Activated effector memory CD4-positive, alpha-beta T cell treated with anti-CD3 and anti-CD28 coated beads, Interleukin-2, amount 50 U/mL, for 16 hours (primary cell): ENCODE data around the gene SLC38A1.
"Not testable (repeated sequence)": the region's sequence is repeated elsewhere in the genome, so short reads cannot be mapped to it uniquely, and the experiment has no call there.

Source experiments
- DNase-seq: peaks from one replicate; pipeline ENCODE4 v3.0.0-alpha.2; 2020

SLC38A1 gene

GRCh38 chr12:46268583-46269428 is at the start of gene SLC38A1:
Gene SLC38A1 (minus strand): TSS chr12:46269043. CDS start chr12:46239800, 29,243 bp downstream.
- DNase-seq = peak; percentile 95

- DNase-seq = no peak
Observed at GRCh38 chr12:46318037-46318436, 49.2 kb upstream of the SLC38A1 start.

- DNase-seq = no peak
Observed at GRCh38 chr12:46304070-46304469, 35.2 kb upstream of the SLC38A1 start.

- peak; percentile 78 for DNase-seq
Observed at GRCh38 chr12:46303039-46303666, 34.3 kb upstream of the SLC38A1 start.

- no peak for DNase-seq
Observed at GRCh38 chr12:46300910-46301309, 32.1 kb upstream of the SLC38A1 start.

GRCh38 chr12:46299851-46300250 is 31.0 kb upstream of the SLC38A1 start:
- DNase-seq = no peak

GRCh38 chr12:46298261-46298660 is 29.4 kb upstream of the SLC38A1 start:
- no peak for DNase-seq

GRCh38 chr12:46296822-46297221 is 28.0 kb upstream of the SLC38A1 start:
- DNase-seq = no peak

DNA sequence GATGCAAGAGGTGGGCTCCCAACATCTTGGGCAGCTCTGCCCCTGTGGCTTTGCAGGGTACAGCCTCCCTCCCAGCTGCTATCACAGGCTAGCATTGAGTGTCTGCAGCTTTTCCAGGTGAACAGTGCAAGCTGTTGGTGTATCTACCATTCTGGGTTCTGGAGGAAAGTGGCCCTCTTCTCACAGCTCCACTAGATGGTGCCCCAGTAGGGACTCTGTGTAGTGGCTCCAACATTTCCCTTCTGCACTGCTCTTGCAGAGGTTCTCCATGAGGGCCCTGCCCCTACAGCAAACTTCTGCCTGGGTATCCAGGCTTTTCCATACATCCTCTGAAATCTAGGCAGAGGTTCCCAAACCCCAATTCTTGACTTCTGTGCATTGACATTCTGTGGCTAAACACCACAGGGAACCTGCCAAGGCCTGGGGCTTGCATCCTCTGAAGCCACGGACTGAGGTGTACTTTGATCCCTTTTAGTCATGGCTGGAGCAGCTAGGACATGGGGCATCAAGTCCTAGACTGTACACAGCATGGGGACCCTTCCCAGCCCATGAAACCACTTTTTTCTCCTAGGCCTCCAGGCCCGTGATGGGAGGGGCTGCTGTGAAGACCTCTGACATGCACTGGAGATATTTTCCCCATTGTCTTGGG is 24.0 kb upstream of the SLC38A1 start:
- no peak for DNase-seq

DNA sequence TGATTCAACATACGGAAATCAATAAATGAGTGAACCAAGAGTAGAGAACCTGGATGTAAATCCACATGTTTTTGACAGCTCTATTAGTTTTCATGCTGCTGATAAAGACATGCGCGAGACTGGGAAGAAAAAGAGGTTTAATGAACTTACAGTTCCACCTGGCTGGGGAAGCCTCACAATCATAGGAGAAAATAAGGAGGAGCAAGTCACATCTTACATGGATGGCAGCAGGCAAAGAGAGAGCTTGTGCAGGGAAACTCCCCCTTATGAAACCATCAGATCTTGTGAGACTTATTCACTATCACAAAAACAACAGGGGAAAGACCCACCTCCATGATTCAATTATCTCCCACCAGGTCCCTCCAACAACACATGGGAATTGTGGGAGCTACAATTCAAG is 23.1 kb upstream of the SLC38A1 start:
- not testable (repeated sequence) for DNase-seq

DNA sequence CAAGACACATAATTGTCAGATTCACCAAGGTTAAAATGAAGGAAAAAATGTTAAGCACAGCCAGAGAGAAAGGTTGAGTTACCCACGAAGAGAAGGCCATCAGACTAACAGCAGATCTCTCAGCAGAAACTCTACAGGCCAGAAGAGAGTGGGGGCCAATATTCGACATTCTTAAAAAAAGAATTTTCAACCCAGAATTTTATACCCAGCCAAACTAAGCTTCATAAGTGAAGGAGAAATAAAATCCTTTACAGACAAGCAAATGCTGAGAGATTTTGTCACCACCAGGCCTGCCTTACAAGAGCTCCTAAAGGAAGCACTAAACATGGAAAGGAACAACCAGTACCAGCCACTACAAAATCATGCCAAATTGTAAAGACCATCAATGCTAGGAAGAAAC is 16.3 kb upstream of the SLC38A1 start:
- DNase-seq = not testable (repeated sequence)

DNA sequence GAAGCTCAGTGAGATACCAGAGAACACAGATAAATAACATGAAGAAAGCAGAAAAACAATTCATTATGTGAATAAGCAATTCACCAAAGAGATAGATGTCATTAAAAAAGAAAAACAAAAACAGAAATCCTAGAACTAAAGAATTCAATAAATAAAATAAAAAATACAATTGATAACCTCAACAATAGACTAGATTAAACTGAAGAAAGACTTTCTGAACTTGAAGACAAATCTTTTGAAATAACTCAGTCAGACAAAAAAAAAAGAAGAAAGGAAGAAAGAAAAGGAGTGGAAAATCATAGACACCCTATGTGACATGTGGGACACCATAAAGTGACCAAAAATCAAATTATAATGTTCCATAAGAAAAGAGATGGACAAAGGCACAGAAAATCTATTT is 14.0 kb upstream of the SLC38A1 start:
- DNase-seq = no peak

GRCh38 chr12:46276756-46277155 is 7.9 kb upstream of the SLC38A1 start:
- no peak for DNase-seq

DNA sequence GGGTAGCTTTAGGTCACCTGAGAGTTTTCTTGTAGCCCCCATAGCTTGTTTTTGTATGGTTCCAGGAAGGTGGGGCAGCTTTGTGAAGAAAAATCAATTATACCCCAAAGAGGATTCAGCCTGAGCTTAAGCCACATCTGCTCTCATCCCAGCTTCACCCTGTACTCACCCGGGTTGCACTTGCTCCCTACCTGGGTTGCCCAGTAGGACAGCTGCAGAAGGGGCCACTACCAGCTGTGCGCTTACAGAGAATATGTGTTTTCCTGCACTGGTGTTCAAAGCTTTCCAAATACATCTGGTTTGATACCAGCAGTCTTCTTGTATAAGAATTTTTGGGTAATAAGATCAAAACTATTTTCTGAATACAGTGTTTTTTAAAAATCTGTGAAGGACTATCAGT is 3.0 kb upstream of the SLC38A1 start:
- DNase-seq = no peak

DNA sequence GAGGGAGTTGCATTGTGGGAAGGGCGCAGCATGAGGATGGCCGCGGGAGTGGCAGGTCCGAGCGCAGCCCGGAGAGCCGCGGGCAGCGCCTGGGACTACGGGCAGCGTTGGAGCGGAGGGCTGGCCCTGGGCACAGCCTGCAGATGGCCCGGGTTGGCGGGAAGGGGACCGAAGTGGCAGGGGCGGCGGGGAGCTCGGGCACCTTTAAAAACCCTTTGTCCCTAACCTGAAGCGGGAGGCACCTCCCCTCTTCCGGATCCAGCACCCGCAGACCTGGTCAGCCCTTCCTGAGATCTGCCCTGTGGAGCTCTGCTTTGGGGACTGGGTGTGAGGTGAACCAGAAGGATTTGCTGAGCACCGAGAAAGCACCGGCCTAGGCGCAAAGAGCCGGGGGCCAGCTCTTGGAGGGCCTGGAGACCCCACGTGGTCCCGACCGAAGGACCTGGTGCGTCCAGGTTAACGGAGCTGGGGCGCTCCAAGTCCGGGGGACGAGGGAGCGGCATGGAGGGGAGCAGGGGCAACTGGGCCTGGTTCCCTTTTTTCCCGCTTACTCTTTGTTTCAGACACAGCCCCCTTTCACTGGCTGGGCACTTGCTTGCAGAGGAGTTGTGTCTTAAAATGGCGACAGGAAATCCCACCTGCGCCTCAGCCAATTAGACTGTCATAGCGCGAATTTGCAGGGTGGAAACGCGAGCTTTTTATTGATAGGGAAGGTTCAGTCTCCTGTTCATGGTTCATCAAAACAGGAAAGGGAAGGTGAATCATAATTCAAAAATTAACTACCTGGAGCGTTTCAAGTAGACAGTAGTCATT is 792 bp upstream of the SLC38A1 start:
- DNase-seq = peak; percentile 86

- peak; percentile 79 for DNase-seq
Observed at GRCh38 chr12:46267825-46268582, 839 bp downstream of the SLC38A1 start.

GRCh38 chr12:46267575-46267824 is 1.3 kb downstream of the SLC38A1 start:
- no peak for DNase-seq

- DNase-seq = peak; percentile 87
Observed at GRCh38 chr12:46266869-46267574, 1.8 kb downstream of the SLC38A1 start.

GRCh38 chr12:46266382-46266791 is 2.5 kb downstream of the SLC38A1 start:
- DNase-seq = peak; percentile 78

DNA sequence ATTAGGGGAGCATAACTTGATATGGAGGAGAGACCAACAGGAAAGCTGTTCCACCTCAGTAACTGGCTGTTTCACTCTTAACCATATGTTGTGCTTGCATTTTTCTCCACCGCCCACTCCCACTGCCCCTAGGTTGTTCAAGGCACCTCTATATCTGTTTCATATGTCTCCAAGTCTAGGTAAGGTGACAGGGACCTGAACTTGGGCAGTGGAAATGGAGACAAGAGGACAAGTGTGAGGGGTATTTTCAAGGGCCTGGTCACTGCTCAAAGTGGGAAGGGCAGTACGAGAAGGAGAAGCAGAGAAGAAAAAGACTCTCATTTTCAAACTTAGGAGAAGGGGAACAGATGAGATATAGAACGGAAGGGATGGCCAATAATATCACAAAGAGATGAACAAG is 3.1 kb downstream of the SLC38A1 start:
- DNase-seq = no peak

DNA sequence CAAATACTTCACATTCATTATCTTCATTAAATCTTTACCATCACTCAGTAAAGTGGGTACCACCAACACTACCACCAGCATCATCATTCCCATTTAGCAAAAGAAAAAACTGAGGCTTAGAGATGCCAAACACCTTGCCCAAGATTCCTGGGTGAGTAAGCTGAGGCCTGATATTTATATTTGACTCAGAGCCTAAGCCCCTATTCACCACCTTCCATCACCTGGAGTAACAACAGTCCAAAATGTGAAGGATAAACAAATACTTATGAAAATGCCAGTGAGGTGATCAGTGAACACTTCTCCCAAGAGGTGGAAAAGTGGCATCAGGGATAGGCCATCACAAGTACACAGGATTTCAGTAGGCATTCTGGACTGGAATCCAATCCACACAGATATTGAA is 3.7 kb downstream of the SLC38A1 start:
- no peak for DNase-seq

- no peak for DNase-seq
Observed at GRCh38 chr12:46264057-46264456, 4.8 kb downstream of the SLC38A1 start.
